MCF 10A (cell line): ENCODE measurements around the gene CYGB. TPM values are rescaled to one million over a fixed set of nuclear protein-coding genes. Genes with fewer than 3 reads are reported as not detected.

Source experiments
- BruUV-seq: library from RNA; stranded (reverse); fragments of 400-500 nt; replicated peaks from 2 replicates; lab custom pipeline; 2021; lab: Mats Ljungman, UMichigan
- CTCF ChIA-PET: fragments of 300-600 bp; sonication (Branson Sonifier 250); formaldehyde crosslinking; extraction: SDS; loops from one replicate; lab custom pipeline; 2021; ENCODE audit warnings: antibody characterized with exemption, inconsistent platforms; lab: Yijun Ruan, JAX
- POLR2A ChIA-PET: fragments of 300-600, 350-650 bp; sonication (Branson Sonifier 250); formaldehyde crosslinking; extraction: SDS; loops from one replicate; lab custom pipeline; 2020; ENCODE audit warnings: antibody characterized with exemption, inconsistent platforms; lab: Yijun Ruan, JAX
- DNase-seq: peaks from one replicate; pipeline ENCODE4 v3.0.0-alpha.2; 2018; ENCODE audit not compliant: unreplicated experiment
- H3K27ac Mint-ChIP-seq: one replicate; pipeline ENCODE4 v1.8.0; 2022; ENCODE audit warnings: mild to moderate bottlenecking, low read depth, mixed read lengths; ENCODE audit not compliant: unreplicated experiment
- H3K27me3 Mint-ChIP-seq: one replicate; pipeline ENCODE4 v1.8.0; 2022; ENCODE audit warnings: mixed read lengths; ENCODE audit not compliant: insufficient read depth, unreplicated experiment
- H3K36me3 Mint-ChIP-seq: one replicate; pipeline ENCODE4 v1.8.0; 2022; ENCODE audit warnings: mild to moderate bottlenecking, moderate library complexity, mixed read lengths; ENCODE audit not compliant: insufficient read depth, unreplicated experiment
- H3K4me1 Mint-ChIP-seq: one replicate; pipeline ENCODE4 v1.8.0; 2022; ENCODE audit warnings: mixed read lengths; ENCODE audit not compliant: insufficient read depth, unreplicated experiment
- H3K4me3 Mint-ChIP-seq: one replicate; pipeline ENCODE4 v1.8.0; 2022; ENCODE audit warnings: mild to moderate bottlenecking, moderate library complexity, mixed read lengths; ENCODE audit not compliant: unreplicated experiment
- H3K9me3 Mint-ChIP-seq: one replicate; pipeline ENCODE4 v1.8.0; 2022; ENCODE audit warnings: mixed read lengths; ENCODE audit not compliant: unreplicated experiment
- intact Hi-C: fragments of 100-400 bp; cut with micrococcal nuclease; formaldehyde crosslinking; loops from 2 replicates; pipeline ENCODE4 v1.14.1; 2022
- total RNA-seq: library from RNA; stranded (reverse); gene quantifications from 2 replicates; pipeline ENCODE4 v1.2.3, GENCODE V29; 2022
- TF ChIP-seq, protein P1 (sequence below): fragments of 200-600 bp; IDR thresholded peaks from one replicate; pipeline ENCODE4 v1.8.0; 2022; ENCODE audit warnings: antibody characterized with exemption, mild to moderate bottlenecking; ENCODE audit not compliant: unreplicated experiment

Gene CYGB
- total RNA-seq, 1 experiment from 2014 or later: not detected

GRCh38 chr17:76513306-76513692, 24.2 kb downstream of the CYGB start:
- no peaks in the 10 kb centered on the region for H3K9me3 Mint-ChIP-seq
- H3K27me3 Mint-ChIP-seq: peaks cover 6% of the 10 kb centered on the region
- H3K27ac Mint-ChIP-seq: no peak overlapping the region
- POLR2A ChIA-PET: interaction anchor here (1.3 to 1.4 kb wide), 2 partner anchors 38 to 61 kb away, joined by 3 to 5 read pairs; no protein-coding TSS in a partner anchor
- intact Hi-C loops: no loop called here
- no peak for DNase-seq
- no peaks in the 10 kb centered on the region for H3K36me3 Mint-ChIP-seq
- H3K4me1 Mint-ChIP-seq: peaks cover 5% of the 10 kb centered on the region
- no peak overlapping the region for H3K4me3 Mint-ChIP-seq
- CTCF ChIA-PET: interaction anchor here (2.0 kb wide), 1 partner anchor 9 kb away, joined by 5 read pairs; no protein-coding TSS in a partner anchor
- no TSS peak for BruUV-seq
- TF ChIP-seq, protein P1, sequence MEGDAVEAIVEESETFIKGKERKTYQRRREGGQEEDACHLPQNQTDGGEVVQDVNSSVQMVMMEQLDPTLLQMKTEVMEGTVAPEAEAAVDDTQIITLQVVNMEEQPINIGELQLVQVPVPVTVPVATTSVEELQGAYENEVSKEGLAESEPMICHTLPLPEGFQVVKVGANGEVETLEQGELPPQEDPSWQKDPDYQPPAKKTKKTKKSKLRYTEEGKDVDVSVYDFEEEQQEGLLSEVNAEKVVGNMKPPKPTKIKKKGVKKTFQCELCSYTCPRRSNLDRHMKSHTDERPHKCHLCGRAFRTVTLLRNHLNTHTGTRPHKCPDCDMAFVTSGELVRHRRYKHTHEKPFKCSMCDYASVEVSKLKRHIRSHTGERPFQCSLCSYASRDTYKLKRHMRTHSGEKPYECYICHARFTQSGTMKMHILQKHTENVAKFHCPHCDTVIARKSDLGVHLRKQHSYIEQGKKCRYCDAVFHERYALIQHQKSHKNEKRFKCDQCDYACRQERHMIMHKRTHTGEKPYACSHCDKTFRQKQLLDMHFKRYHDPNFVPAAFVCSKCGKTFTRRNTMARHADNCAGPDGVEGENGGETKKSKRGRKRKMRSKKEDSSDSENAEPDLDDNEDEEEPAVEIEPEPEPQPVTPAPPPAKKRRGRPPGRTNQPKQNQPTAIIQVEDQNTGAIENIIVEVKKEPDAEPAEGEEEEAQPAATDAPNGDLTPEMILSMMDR: no peak

GRCh38 chr17:76512366-76513305, 24.9 kb downstream of the CYGB start:
- TF ChIP-seq, protein P1: no peak
- H3K9me3 Mint-ChIP-seq: no peaks in the 10 kb centered on the region
- H3K27ac Mint-ChIP-seq: no peak overlapping the region
- no peak overlapping the region for H3K4me3 Mint-ChIP-seq
- intact Hi-C loops: no loop called here
- peaks cover 5% of the 10 kb centered on the region for H3K4me1 Mint-ChIP-seq
- no peak for DNase-seq
- no TSS peak for BruUV-seq
- H3K27me3 Mint-ChIP-seq: peaks cover 12% of the 10 kb centered on the region
- CTCF ChIA-PET: interaction anchor here (0.6 to 2.0 kb wide), 7 partner anchors 10 to 416 kb away, joined by 3 to 6 read pairs (median 3); no protein-coding TSS in a partner anchor
- no peaks in the 10 kb centered on the region for H3K36me3 Mint-ChIP-seq
- POLR2A ChIA-PET: interaction anchor here (1.2 to 1.5 kb wide), 4 partner anchors 27 to 60 kb away, joined by 3 to 5 read pairs (median 3); no protein-coding TSS in a partner anchor

DNA sequence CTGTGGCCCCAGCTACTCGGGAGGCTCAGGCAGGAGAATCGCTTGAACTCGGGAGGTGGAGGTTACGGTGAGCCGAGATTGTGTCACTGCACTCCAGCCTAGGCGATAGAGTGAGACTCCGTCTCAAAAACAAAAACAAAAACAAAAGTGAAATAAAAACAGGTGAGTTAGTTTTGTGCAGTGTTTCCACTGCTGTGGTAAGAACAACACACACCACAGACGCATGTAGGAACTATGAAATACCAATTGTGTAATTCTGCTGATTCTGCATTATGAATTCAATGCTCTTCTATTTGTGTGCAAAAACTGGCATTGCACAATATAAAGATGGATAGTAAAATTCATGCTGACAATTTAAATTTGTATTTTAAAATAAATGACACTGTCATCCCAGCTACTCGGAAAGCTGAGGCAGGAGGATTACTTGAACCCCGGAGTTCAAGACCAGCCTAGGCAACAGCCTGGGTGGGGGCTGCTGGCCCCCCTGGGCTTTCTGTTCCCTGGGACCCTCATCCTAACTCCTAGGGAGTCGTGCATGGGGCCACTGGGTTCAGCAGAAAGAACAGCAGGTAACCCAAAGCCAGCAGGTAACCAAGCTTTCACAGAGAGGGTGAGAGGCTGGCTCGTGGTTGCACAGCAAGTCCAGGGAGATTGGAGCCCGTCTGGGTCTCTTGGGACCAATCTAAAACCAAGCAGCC, 25.7 kb downstream of the CYGB start:
- ChIA-PET POLR2A (interaction anchor here (0.9 to 1.5 kb wide), 5 partner anchors 11 to 48 kb away, joined by 3 to 5 read pairs (median 3); no protein-coding TSS in a partner anchor), CTCF (interaction anchor here (0.6 to 11.5 kb wide), 11 partner anchors 10 to 415 kb away, joined by 3 to 134 read pairs (median 3); partner anchors contain the start of genes AANAT and RHBDF2)
- BruUV-seq: no TSS peak
- Mint-ChIP-seq H3K27me3 (peaks cover 14% of the 10 kb centered on the region), H3K36me3 (no peaks in the 10 kb centered on the region), H3K9me3 (no peaks in the 10 kb centered on the region), H3K27ac (no peak overlapping the region), H3K4me3 (no peak overlapping the region), H3K4me1 (peaks cover 5% of the 10 kb centered on the region)
- intact Hi-C loops: no loop called here
- TF ChIP-seq, protein P1: no peak
- DNase-seq: no peak
